ENCODE results near the gene ERMN.

DNA sequence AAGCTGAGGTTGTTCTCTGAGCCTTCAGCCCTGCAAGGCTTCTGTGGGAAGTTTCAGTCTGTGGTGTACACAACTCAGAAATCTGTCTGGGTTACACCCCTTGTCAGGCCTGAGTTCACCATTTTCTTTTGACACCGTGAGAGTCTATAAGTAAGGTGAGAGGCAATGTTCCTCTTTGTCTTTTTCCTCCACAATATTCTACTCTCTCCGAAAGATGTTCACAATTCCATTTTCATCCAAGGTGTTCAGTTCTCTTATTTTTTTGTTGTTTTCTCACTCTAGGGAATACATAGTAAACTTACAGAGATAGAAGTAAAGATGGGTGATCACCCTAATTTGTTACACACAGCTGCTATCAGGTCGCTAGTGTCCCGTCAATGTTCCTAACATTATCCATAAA lies 3.2 kb downstream of the ERMN start:
- TF ChIP-seq POLR2A (IDR thresholded peaks at IDR 0.05), result no peak
- TF ChIP-seq, protein P1, sequence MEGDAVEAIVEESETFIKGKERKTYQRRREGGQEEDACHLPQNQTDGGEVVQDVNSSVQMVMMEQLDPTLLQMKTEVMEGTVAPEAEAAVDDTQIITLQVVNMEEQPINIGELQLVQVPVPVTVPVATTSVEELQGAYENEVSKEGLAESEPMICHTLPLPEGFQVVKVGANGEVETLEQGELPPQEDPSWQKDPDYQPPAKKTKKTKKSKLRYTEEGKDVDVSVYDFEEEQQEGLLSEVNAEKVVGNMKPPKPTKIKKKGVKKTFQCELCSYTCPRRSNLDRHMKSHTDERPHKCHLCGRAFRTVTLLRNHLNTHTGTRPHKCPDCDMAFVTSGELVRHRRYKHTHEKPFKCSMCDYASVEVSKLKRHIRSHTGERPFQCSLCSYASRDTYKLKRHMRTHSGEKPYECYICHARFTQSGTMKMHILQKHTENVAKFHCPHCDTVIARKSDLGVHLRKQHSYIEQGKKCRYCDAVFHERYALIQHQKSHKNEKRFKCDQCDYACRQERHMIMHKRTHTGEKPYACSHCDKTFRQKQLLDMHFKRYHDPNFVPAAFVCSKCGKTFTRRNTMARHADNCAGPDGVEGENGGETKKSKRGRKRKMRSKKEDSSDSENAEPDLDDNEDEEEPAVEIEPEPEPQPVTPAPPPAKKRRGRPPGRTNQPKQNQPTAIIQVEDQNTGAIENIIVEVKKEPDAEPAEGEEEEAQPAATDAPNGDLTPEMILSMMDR (IDR thresholded peaks at IDR 0.05), result no peak
